ENCODE results near the gene STBD1. TPM values are rescaled to one million over a fixed set of nuclear protein-coding genes. Genes with fewer than 3 reads are reported as not detected.

The STBD1 gene
- total and polyA plus RNA-seq, 2 experiments from 2014 or later: 29.7 to 34.2 TPM

DNA sequence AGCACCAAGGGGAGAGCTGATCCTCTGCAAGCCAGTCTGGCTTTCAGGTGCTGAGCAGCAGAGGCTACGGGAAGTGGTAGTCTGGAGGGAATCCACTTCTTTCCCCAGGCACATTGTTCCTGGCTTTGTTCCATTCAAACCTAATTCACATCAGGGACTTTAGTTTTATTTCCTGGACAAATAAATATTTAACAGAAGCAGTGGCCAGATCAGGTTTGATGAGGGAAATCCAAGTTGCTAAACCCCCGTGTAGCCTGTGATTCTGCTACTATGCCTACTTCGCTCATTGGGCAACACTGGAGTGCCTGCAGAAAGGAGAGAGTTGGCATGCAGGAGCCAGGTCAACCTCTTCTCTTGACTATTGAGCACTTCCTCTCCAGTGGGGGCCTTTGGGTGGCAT lies 13.8 kb upstream of the STBD1 start:
- DNase-seq (ENCODE audit: low spot score): no peak
- H4K20me1 ChIP-seq (ENCODE audit: insufficient read depth, poor library complexity, severe bottlenecking): no peaks in the 10 kb centered on the region
- H3K9me2 ChIP-seq (replicated peaks; ENCODE audit: insufficient read depth): no peaks in the 10 kb centered on the region
- H3K4me1 ChIP-seq (ENCODE audit: insufficient read depth): no peaks in the 10 kb centered on the region
- H3K9me3 ChIP-seq (ENCODE audit: low read depth): no peaks in the 10 kb centered on the region
- 90% methylated on average over 3 of the region's 3 CpGs for WGBS (ENCODE audit: low lambda C conversion rate, missing lambda C conversion rate)
- no peak overlapping the region for H3K27ac ChIP-seq
- TF ChIP-seq EZH2 (IDR thresholded peaks at IDR 0.05; ENCODE audit: borderline replicate concordance) (no peak), EZH2phosphoT487 (IDR thresholded peaks at IDR 0.05; ENCODE audit: low read depth, severe bottlenecking, unreplicated experiment) (no peak)
- TF ChIP-seq, protein P1, sequence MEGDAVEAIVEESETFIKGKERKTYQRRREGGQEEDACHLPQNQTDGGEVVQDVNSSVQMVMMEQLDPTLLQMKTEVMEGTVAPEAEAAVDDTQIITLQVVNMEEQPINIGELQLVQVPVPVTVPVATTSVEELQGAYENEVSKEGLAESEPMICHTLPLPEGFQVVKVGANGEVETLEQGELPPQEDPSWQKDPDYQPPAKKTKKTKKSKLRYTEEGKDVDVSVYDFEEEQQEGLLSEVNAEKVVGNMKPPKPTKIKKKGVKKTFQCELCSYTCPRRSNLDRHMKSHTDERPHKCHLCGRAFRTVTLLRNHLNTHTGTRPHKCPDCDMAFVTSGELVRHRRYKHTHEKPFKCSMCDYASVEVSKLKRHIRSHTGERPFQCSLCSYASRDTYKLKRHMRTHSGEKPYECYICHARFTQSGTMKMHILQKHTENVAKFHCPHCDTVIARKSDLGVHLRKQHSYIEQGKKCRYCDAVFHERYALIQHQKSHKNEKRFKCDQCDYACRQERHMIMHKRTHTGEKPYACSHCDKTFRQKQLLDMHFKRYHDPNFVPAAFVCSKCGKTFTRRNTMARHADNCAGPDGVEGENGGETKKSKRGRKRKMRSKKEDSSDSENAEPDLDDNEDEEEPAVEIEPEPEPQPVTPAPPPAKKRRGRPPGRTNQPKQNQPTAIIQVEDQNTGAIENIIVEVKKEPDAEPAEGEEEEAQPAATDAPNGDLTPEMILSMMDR (IDR thresholded peaks at IDR 0.05; ENCODE audit: poor library complexity): no peak
- no peak overlapping the region for H3K4me2 ChIP-seq
- H2AFZ ChIP-seq: no peak overlapping the region
- no peaks in the 10 kb centered on the region for H3K27me3 ChIP-seq
- no peaks in the 10 kb centered on the region for H3K79me2 ChIP-seq
- H3K36me3 ChIP-seq (replicated peaks; ENCODE audit: insufficient read depth, low read depth): no peaks in the 10 kb centered on the region
- no peak overlapping the region for H3K4me3 ChIP-seq

DNA sequence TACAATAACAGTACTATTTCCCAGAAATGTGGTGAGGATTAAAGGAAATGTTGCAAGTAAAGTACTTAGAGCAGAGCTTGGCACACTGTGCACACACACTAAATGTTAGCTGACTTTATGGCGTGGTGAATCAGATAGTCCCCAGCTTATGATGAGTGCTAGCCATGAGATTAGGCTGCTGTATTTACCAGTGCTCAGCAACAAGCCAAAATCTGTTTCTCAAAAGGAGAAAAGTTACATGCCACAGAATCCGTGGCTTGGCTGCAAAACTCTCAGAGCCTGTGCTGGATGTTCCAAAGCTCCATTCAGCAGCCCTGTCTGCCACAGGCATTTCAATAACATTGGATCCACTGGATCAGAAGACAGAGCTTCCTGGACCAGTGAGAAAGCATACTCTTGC lies 12.8 kb upstream of the STBD1 start:
- no peak overlapping the region for H3K4me2 ChIP-seq
- H3K4me3 ChIP-seq: no peak overlapping the region
- no peaks in the 10 kb centered on the region for H3K9me2 ChIP-seq (replicated peaks; ENCODE audit: insufficient read depth)
- WGBS (ENCODE audit: low lambda C conversion rate, missing lambda C conversion rate): 64% methylated on average over 2 of the region's 2 CpGs
- H3K27ac ChIP-seq: peak overlapping the region; percentile 14
- DNase-seq (ENCODE audit: low spot score): no peak
- no peak overlapping the region for H2AFZ ChIP-seq
- no peaks in the 10 kb centered on the region for H3K4me1 ChIP-seq (ENCODE audit: insufficient read depth)
- H3K27me3 ChIP-seq: no peaks in the 10 kb centered on the region
- H3K36me3 ChIP-seq (replicated peaks; ENCODE audit: insufficient read depth, low read depth): no peaks in the 10 kb centered on the region
- H3K9me3 ChIP-seq (ENCODE audit: low read depth): peaks cover 6% of the 10 kb centered on the region
- TF ChIP-seq, protein P1 (IDR thresholded peaks at IDR 0.05; ENCODE audit: poor library complexity): no peak
- no peak for TF ChIP-seq EZH2 (IDR thresholded peaks at IDR 0.05; ENCODE audit: borderline replicate concordance)
- no peak for TF ChIP-seq EZH2phosphoT487 (IDR thresholded peaks at IDR 0.05; ENCODE audit: low read depth, severe bottlenecking, unreplicated experiment)
- H4K20me1 ChIP-seq (ENCODE audit: insufficient read depth, poor library complexity, severe bottlenecking): no peaks in the 10 kb centered on the region
- no peaks in the 10 kb centered on the region for H3K79me2 ChIP-seq

GRCh38 chr4:76296286-76296820 lies 10.2 kb upstream of the STBD1 start:
- Histone ChIP-seq H3K9me2 (replicated peaks; ENCODE audit: insufficient read depth) (no peaks in the 10 kb centered on the region), H3K27me3 (no peaks in the 10 kb centered on the region), H3K4me2 (no peak overlapping the region), H3K9me3 (ENCODE audit: low read depth) (peaks cover 6% of the 10 kb centered on the region), H3K79me2 (no peaks in the 10 kb centered on the region), H4K20me1 (ENCODE audit: insufficient read depth, poor library complexity, severe bottlenecking) (no peaks in the 10 kb centered on the region), H3K27ac (peak overlapping the region; percentile 53), H3K36me3 (replicated peaks; ENCODE audit: insufficient read depth, low read depth) (no peaks in the 10 kb centered on the region), H3K4me1 (ENCODE audit: insufficient read depth) (peaks cover 7% of the 10 kb centered on the region), H2AFZ (no peak overlapping the region), H3K4me3 (no peak overlapping the region)
- WGBS (ENCODE audit: low lambda C conversion rate, missing lambda C conversion rate): 84% methylated on average over 3 of the region's 3 CpGs
- TF ChIP-seq EZH2 (IDR thresholded peaks at IDR 0.05; ENCODE audit: borderline replicate concordance) (no peak), EZH2phosphoT487 (IDR thresholded peaks at IDR 0.05; ENCODE audit: low read depth, severe bottlenecking, unreplicated experiment) (no peak)
- TF ChIP-seq, protein P1 (IDR thresholded peaks at IDR 0.05; ENCODE audit: poor library complexity): no peak
- DNase-seq (ENCODE audit: low spot score): no peak

- peaks cover 22% of the 10 kb centered on the region for H3K4me1 ChIP-seq (ENCODE audit: insufficient read depth)
- no peak overlapping the region for H3K4me2 ChIP-seq
- peaks cover 6% of the 10 kb centered on the region for H3K9me3 ChIP-seq (ENCODE audit: low read depth)
- H2AFZ ChIP-seq: no peak overlapping the region
- H3K36me3 ChIP-seq (replicated peaks; ENCODE audit: insufficient read depth, low read depth): no peaks in the 10 kb centered on the region
- no peaks in the 10 kb centered on the region for H3K27me3 ChIP-seq
- H3K27ac ChIP-seq: no peak overlapping the region
- peaks cover 4% of the 10 kb centered on the region for H3K79me2 ChIP-seq
- no peaks in the 10 kb centered on the region for H4K20me1 ChIP-seq (ENCODE audit: insufficient read depth, poor library complexity, severe bottlenecking)
- DNase-seq (ENCODE audit: low spot score): no peak
- H3K4me3 ChIP-seq: no peak overlapping the region
- TF ChIP-seq EZH2phosphoT487 (IDR thresholded peaks at IDR 0.05; ENCODE audit: low read depth, severe bottlenecking, unreplicated experiment) (no peak), EZH2 (IDR thresholded peaks at IDR 0.05; ENCODE audit: borderline replicate concordance) (no peak)
- TF ChIP-seq, protein P1 (IDR thresholded peaks at IDR 0.05; ENCODE audit: poor library complexity): no peak
- H3K9me2 ChIP-seq (replicated peaks; ENCODE audit: insufficient read depth): no peaks in the 10 kb centered on the region
Measured at GRCh38 chr4:76298227-76298626, 8.3 kb upstream of the STBD1 start.
